Midbrain (tissue), 1 donor: ENCODE measurements around the gene TMEM204.

ENCODE experiments used
- DNase-seq: peaks from one replicate; lab custom pipeline; 2025; lab: John Stamatoyannopoulos, UW

TMEM204 gene

GRCh38 chr16:1520461-1520860 lies 13.0 kb upstream of the TMEM204 start:
- no peak for DNase-seq

GRCh38 chr16:1523581-1524245 lies 9.8 kb upstream of the TMEM204 start:
- DNase-seq = no peak

- no peak for DNase-seq
Measured at GRCh38 chr16:1524366-1524765, 9.1 kb upstream of the TMEM204 start.

GRCh38 chr16:1525871-1526607 lies 7.4 kb upstream of the TMEM204 start:
- DNase-seq = no peak

- DNase-seq = no peak
Measured at GRCh38 chr16:1526608-1527555, 6.6 kb upstream of the TMEM204 start.

GRCh38 chr16:1527836-1528811 lies 5.3 kb upstream of the TMEM204 start:
- no peak for DNase-seq

- DNase-seq = no peak
Measured at GRCh38 chr16:1528921-1529537, 4.4 kb upstream of the TMEM204 start.

GRCh38 chr16:1530349-1530882 lies 3.0 kb upstream of the TMEM204 start:
- DNase-seq = no peak

GRCh38 chr16:1530883-1531637 lies 2.4 kb upstream of the TMEM204 start:
- DNase-seq = no peak

- DNase-seq = no peak
Measured at GRCh38 chr16:1531638-1531910, 1.9 kb upstream of the TMEM204 start.

- no peak for DNase-seq
Measured at GRCh38 chr16:1532081-1532760, 1.2 kb upstream of the TMEM204 start.

GRCh38 chr16:1532771-1533170 lies 695 bp upstream of the TMEM204 start:
- DNase-seq = no peak

GRCh38 chr16:1534021-1535020 lies 855 bp downstream of the TMEM204 start:
- DNase-seq = no peak

GRCh38 chr16:1535391-1536291 lies 2.2 kb downstream of the TMEM204 start:
- DNase-seq = no peak

GRCh38 chr16:1536601-1537000 lies 3.1 kb downstream of the TMEM204 start:
- no peak for DNase-seq

- DNase-seq = no peak
Measured at GRCh38 chr16:1537138-1537577, 3.7 kb downstream of the TMEM204 start.

GRCh38 chr16:1537763-1538289 lies 4.4 kb downstream of the TMEM204 start:
- DNase-seq = no peak
